Upper lobe of left lung (tissue), 4 donors: ENCODE results near the gene WBP1L.

Experiments
- CTCF ChIP-seq, 6 experiments: fragments of 450-650 bp in 4 of 6; fragments of 200-600 bp in 2 of 6; sonication (generic) in 2 of 6; IDR thresholded peaks; one replicate each; pipeline ENCODE4 v1.5.1; 2016 to 2019; ENCODE audit warnings: antibody characterized with exemption in 6 of 6
- POLR2A ChIP-seq, 4 donors: fragments of 450-650 bp; IDR thresholded peaks; one replicate each; pipeline ENCODE4 v1.5.1; 2016 to 2017; ENCODE audit warnings: antibody characterized with exemption in 4 of 4, mild to moderate bottlenecking in 2 of 4
- POLR2AphosphoS5 ChIP-seq, 2 donors: sonication (generic); formaldehyde crosslinking; IDR thresholded peaks; one replicate each; pipeline ENCODE4 v1.5.1; 2017; ENCODE audit warnings: antibody characterized with exemption in 2 of 2

- no peak for TF ChIP-seq POLR2A (IDR thresholded peaks at IDR 0.05)
- no peak for TF ChIP-seq CTCF (IDR thresholded peaks at IDR 0.05)
- TF ChIP-seq POLR2AphosphoS5 (IDR thresholded peaks at IDR 0.05) = no peak
Measured at GRCh38 chr10:102765336-102765735, 21.6 kb downstream of the WBP1L start.
